ENCODE measurements around the gene CORO6. TPM values are rescaled to one million over a fixed set of nuclear protein-coding genes. Genes with fewer than 3 reads are reported as not detected.

Gene CORO6
- total and polyA plus RNA-seq, 10 of the 15 experiments (the other 5 are each of a cell fraction or from before 2014, with no cell fraction given) = 0.26 to 5.0 (median 1.7) TPM; not detected in 1

- TF ChIP-seq, protein P1, sequence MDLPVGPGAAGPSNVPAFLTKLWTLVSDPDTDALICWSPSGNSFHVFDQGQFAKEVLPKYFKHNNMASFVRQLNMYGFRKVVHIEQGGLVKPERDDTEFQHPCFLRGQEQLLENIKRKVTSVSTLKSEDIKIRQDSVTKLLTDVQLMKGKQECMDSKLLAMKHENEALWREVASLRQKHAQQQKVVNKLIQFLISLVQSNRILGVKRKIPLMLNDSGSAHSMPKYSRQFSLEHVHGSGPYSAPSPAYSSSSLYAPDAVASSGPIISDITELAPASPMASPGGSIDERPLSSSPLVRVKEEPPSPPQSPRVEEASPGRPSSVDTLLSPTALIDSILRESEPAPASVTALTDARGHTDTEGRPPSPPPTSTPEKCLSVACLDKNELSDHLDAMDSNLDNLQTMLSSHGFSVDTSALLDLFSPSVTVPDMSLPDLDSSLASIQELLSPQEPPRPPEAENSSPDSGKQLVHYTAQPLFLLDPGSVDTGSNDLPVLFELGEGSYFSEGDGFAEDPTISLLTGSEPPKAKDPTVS (IDR thresholded peaks at IDR 0.05; ENCODE audit: low read depth, low read length) = no peak
- TF ChIP-seq CEBPZ (IDR thresholded peaks at IDR 0.05; ENCODE audit: low read depth, low read length) (no peak), STAT3 (IDR thresholded peaks at IDR 0.05; ENCODE audit: low read depth, low read length) (no peak), REST (IDR thresholded peaks at IDR 0.05; ENCODE audit: low read depth, low read length) (no peak), POLR2A (IDR thresholded peaks at IDR 0.05; ENCODE audit: low read depth, low read length) (peak; percentile 63; the same call in 1 of the 2 replicates)
These were observed 32.9 kb downstream of the CORO6 start, which contains the start of gene GIT1 (continued) for GRCh38 chr17:29589524-29590410.
